DMS 273 (cell line): ENCODE results near the gene POMC.
"Not testable (repeated sequence)": the region's sequence is repeated elsewhere in the genome, so short reads cannot be mapped to it uniquely, and the experiment has no call there.

Source experiments
- DNase-seq: peaks from one replicate; lab custom pipeline; 2025; ENCODE audit not compliant: unreplicated experiment; lab: John Stamatoyannopoulos, UW

Gene POMC

GRCh38 chr2:25168256-25169072 lies at the start of gene POMC:
Gene POMC (minus strand): TSS chr2:25168580. CDS start chr2:25164772, 3,808 bp downstream.
- DNase-seq, result peak; percentile 62

GRCh38 chr2:25218100-25218499 lies 49.7 kb upstream of the POMC start:
- DNase-seq, result no peak

- DNase-seq, result no peak
These were observed 47.7 kb upstream of the POMC start for GRCh38 chr2:25215948-25216679.

- no peak for DNase-seq
These were observed 46.9 kb upstream of the POMC start for GRCh38 chr2:25215232-25215631.

- no peak for DNase-seq
These were observed 44.8 kb upstream of the POMC start for GRCh38 chr2:25213229-25213628.

GRCh38 chr2:25210923-25211322 lies 42.5 kb upstream of the POMC start:
- not testable (repeated sequence) for DNase-seq

GRCh38 chr2:25207078-25207545 lies 38.7 kb upstream of the POMC start:
- no peak for DNase-seq

- DNase-seq, result no peak
These were observed 35.9 kb upstream of the POMC start for GRCh38 chr2:25204190-25204838.

GRCh38 chr2:25202275-25202674 lies 33.9 kb upstream of the POMC start:
- DNase-seq, result no peak

- DNase-seq, result no peak
These were observed 33.4 kb upstream of the POMC start for GRCh38 chr2:25201794-25202193.

- no peak for DNase-seq
These were observed 32.9 kb upstream of the POMC start for GRCh38 chr2:25201265-25201664.

- DNase-seq, result no peak
These were observed 30.2 kb upstream of the POMC start for GRCh38 chr2:25198576-25198975.

GRCh38 chr2:25198209-25198525 lies 29.8 kb upstream of the POMC start:
- no peak for DNase-seq

GRCh38 chr2:25197336-25198208 lies 29.2 kb upstream of the POMC start:
- no peak for DNase-seq

GRCh38 chr2:25194576-25195122 lies 26.3 kb upstream of the POMC start:
- no peak for DNase-seq

- DNase-seq, result no peak
These were observed 22.2 kb upstream of the POMC start for GRCh38 chr2:25190536-25190935.

GRCh38 chr2:25188405-25188804 lies 20.0 kb upstream of the POMC start:
- DNase-seq, result no peak

- DNase-seq, result no peak
These were observed 19.5 kb upstream of the POMC start for GRCh38 chr2:25187729-25188350.

GRCh38 chr2:25184254-25184653 lies 15.9 kb upstream of the POMC start:
- DNase-seq, result no peak

- DNase-seq, result no peak
These were observed 10.6 kb upstream of the POMC start for GRCh38 chr2:25178976-25179375.
